GM19239 (cell line): ENCODE results near the gene BZW2.
A peak's percentile ranks its signal among the peaks of the same experiment; 100 is the strongest.

Experiments used
- DNase-seq: peaks from one replicate; pipeline ENCODE4 v3.0.0; 2011; ENCODE audit warnings: low spot score; ENCODE audit not compliant: insufficient read length
- FAIRE-seq: peaks from 2 replicates; lab custom pipeline; 2011; peaks lifted over from hg19 to GRCh38; lab: Jason Lieb, UNC

The BZW2 gene

DNA sequence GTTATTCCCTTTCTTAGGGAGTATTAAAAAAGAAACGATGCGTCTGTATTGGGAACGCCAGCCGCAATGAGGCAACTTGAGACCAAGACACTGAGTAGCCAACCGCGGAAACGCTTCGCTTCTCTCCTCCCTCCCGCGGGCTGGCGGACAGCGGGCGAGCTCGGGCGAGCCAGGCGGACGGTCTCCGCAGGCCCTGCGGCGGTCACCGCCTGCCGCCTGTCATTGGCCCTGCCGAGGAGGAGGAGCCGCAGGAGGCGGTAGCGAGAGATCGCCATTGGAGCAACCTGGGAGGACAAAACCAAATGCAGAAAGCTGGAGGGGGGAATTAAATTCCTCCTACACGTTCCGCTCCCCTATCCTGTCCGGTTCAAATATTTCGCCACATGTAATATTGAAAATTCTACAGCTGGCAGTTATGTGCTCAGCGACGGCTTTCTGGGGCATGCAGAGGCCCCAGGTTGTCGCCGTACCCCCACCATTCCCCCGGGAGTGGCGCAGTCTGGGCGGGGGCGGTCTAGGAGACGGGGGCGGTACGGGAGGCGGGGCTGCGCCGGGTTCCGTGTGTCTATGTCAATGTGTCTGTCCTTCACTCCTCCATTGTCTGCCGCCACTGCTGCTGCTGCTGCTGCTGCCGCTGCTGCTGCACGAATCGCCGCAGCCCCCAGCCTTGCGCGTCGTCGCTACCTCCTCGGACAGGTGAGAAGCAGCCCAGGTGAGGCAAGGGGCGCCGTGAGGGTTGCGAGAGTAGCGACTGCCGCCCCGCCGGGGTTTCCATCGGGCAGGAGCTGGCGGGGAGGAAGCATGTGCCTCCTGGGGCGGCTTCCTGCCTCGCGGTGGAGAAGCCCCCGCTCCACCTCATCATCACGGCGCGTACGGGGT lies at the start of gene BZW2, which contains the start of gene ANKMY2:
TSS of gene BZW2 (plus strand) at position 589 of the 879 bp plus-strand sequence. CDS start 19,263 bp downstream, outside the sequence.
TSS of gene ANKMY2 (minus strand) at position 162 of the 879 bp plus-strand sequence. CDS start 181 bp downstream, outside the sequence.
- peak; percentile 73 for DNase-seq
- peak; percentile 14 for FAIRE-seq

- FAIRE-seq (no peak), DNase-seq (no peak)
Observed at GRCh38 chr7:16598015-16598414, 48.0 kb upstream of the BZW2 start.

- no peak for FAIRE-seq
Observed at GRCh38 chr7:16599860-16600259, 46.1 kb upstream of the BZW2 start.

DNA sequence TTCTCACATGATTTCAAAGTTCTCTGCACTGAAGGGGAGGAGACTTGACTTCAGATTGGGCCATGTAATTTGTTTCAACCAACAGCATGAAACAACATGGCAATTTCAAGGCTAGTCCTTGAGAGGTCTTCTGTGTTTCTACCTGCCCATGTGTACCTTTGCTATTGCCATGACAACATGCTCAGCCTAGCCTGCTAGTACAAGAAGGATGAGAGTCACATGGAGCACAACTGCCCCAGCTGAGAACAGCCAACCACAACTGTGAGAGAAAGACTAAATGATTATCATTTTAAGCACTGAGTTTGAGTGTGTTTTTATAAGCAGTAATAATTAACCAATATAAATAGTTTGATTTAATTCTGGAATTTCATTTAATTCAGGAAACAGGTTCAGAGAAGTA lies 42.3 kb upstream of the BZW2 start:
- DNase-seq (no peak), FAIRE-seq (no peak)

More at GRCh38 chr7:16599860-16600259, 46.1 kb upstream of the BZW2 start:
- no peak for DNase-seq

GRCh38 chr7:16604054-16604453 lies 41.9 kb upstream of the BZW2 start:
- no peak for DNase-seq
- FAIRE-seq = no peak

DNA sequence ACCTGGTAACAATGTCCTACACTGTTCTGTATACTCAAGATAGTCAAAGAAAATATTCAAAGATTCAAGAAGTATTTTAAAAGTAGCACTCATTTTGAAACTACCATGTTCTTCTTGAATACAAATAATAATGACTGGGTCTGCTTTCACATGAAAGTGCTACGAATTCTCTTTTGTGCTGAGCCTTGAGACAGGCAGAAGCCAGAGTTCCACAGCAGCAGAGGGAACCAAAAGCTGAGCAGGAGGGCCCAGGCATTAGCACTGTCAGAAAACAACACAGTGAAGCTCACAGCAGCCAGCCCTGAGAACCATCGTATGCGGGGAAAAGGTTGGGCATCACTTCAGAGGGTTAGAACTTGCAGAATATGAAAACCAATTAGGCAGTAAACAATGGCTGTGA lies 39.3 kb upstream of the BZW2 start:
- DNase-seq (no peak), FAIRE-seq (no peak)

- DNase-seq = no peak
- FAIRE-seq = no peak
Observed at GRCh38 chr7:16609842-16610450, 36.0 kb upstream of the BZW2 start.

DNA sequence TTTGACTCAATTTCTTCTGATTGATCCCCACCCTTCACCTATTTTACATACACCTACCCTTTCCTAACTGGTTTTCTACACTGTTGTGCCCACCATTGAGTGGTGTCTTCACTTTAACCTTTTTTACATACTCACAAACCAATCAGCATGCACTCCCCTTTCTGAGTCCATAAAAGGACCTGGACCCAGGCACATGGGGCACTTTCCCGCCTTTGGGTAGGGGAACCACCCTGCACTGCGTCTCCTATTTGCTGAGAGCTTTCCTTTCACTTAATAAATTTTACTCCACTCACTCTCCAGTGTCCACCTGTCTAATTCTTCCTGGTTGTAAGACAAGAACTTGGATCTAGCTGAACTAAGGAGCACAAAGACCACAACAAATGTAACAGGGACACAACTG lies 34.3 kb upstream of the BZW2 start:
- DNase-seq = no peak
- no peak for FAIRE-seq

GRCh38 chr7:16615228-16615627 lies 30.8 kb upstream of the BZW2 start:
- DNase-seq (no peak), FAIRE-seq (no peak)

DNA sequence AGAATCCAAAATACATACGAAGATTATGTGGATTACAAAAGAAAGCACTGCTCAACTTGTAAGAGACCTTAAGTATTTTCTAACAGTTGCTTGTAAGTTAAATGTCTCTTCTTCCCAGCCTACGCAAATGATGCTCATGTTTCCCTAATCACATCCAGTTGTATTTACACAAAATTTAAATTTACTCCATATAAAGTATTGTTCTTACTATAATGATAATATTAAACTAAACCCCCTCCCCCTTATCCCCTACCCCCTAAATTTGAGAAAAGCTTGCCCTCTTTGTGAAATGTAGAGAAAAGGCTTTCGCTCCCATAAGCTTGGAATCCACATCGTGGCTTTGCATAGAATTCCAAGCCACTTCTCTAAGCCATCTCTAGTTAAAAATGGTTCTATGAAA lies 29.9 kb upstream of the BZW2 start:
- FAIRE-seq (no peak), DNase-seq (no peak)

DNA sequence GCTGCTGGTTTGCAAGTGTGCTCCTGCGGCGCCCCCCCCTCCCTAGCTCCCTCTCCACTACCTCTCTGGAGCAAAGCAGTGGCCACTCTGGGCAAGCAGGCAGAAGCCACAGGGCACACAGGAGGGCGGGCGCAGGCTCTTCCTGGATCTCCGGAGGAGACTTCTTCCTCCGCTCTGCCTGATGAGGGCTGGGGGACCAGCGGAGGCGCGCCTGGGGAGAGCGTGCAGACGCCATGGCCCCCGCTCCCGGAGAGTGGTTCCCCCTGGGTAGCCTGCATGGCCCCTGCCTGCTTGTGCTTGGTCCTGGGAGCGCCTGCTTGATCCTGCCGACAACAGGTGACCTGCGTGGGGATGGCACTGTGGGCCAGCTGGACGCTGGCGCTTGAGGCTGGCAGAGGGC lies 29.4 kb upstream of the BZW2 start:
- FAIRE-seq (no peak), DNase-seq (no peak)

- FAIRE-seq (no peak), DNase-seq (no peak)
Observed at GRCh38 chr7:16619979-16620408, 26.0 kb upstream of the BZW2 start.

DNA sequence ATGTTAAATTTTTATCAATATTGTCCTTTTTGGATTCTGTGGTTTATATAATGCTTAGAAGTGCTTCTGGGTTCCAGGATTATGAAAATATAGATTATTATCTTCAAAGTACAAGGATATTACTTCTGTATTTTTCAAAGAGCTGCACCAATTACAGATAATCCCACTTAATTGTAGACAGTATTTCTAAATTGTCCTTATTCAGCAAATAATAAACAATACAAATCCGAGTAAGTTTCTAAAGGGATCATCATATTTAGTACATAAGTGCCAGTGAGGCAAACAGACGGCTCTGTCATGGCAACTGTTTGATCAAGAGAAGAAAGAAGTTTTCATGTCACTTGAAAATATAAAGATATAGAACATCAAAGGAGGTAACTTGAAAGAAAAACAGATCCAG lies 19.6 kb upstream of the BZW2 start:
- FAIRE-seq = no peak

DNA sequence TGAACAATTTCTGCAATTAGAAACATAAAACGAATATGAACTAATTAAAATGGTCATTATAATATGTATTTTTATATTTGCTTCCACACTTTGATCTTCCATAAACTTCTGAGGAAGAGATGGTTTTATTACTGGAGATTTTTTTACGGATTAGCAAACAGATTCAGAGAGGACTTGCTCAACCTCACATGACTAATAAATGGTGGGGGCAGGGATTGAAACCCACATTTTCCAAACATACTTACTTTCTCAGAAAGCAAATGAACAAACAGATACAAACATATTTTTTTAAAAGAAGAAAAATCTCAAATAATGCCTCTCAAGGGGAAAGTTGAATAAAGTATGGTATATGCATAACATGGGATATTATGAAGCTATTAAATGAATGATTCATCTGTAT lies 18.7 kb upstream of the BZW2 start:
- DNase-seq = no peak
- FAIRE-seq = no peak

More for the DNA sequence above, 19.6 kb upstream of the BZW2 start:
- DNase-seq = no peak

DNA sequence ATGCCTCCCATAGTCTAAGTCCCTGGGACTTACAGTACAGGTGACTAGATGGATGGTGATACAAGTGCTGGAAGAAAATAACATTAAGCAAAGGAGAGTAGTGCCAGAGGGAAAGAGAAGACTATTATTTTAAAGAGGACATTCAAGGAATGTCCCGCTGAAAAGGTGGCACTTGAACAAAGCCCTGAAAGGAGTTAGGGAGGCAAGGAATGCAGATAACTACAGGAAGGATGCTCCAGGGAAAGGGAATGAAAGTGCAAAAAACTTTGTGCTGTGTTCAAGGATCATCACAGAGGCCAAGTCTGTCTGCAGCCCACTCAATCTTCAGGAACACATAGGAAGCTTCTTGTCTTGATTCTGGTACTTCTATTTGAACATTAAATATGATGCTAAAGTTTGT lies 15.3 kb upstream of the BZW2 start:
- no peak for DNase-seq
- no peak for FAIRE-seq

DNA sequence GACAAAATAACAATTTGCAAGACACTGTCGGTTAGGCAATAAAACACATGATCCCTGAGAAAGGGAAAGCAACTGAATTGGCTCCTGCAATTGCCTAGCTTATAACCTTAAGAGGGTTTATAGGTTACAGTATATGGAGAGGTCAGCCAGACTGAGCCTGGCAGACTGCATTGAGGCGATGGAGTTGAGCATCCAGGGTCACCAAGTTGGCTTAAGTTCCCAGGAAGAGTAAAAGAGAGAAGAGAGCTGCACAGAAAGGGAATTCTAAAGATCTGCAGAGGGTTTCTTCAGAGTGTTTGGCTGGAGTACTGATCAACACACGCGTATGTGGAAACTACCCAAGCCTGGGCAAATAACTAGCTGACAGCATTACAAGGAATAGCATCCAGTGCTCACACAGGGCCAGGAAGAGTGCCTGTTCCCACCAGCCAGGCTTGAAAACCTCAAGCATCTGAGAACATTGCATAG lies 11.7 kb upstream of the BZW2 start:
- DNase-seq = no peak
- no peak for FAIRE-seq

- FAIRE-seq (no peak), DNase-seq (no peak)
Observed at GRCh38 chr7:16636555-16637101, 9.4 kb upstream of the BZW2 start.

DNA sequence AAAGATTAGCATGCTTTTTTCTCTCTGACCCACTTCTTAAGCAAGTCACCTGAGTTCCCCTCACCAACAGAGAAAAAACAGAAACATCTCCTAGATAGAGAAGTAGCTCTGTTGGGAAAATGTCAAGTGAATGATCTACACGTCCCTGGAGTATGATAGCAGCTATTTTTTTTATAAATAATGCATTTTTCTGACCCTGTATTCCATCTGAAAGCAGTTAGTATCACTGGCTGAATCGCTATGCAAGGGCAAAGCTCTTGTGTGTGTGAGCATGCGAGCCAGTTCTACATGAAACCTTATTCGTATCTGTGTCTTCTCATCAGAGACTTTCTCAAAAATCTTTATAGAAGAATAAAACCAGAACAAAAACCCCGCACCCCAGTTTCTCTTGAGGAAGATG lies 8.6 kb upstream of the BZW2 start:
- no peak for DNase-seq
- FAIRE-seq = no peak

- FAIRE-seq (no peak), DNase-seq (no peak)
Observed at GRCh38 chr7:16638282-16639280, 7.4 kb upstream of the BZW2 start.

DNA sequence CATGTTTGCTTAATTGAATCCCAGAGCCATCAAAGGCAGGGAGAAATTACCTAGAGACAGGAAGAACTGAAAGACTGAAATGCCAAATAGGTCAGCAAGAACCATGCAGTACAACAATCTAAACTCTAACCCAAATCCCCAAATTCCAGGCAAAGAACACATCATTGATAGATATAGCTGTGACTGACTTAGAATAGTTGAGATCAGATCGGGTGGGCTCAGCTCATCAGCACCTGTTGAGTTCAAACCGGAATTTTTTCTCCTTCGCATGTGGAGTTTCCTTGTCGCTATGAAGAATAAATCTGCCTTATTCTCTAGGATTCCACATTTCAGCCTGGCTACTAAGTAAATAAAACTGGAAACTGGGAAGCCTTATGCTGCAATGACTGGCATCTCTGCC lies 1.8 kb upstream of the BZW2 start:
- DNase-seq (no peak), FAIRE-seq (no peak)
